Measurements from ENCODE around the gene MYO6. TPM values are rescaled to one million over a fixed set of nuclear protein-coding genes. Genes with fewer than 3 reads are reported as not detected.

Gene MYO6
- total RNA-seq, 1 experiment from 2014 or later, result 46.9 TPM

GRCh38 chr6:75907444-75907843 lies 158.4 kb downstream of the MYO6 start:
- Histone ChIP-seq H3K79me2 (ENCODE audit: insufficient read depth, low read length) (no peaks in the 10 kb centered on the region), H3K4ac (ENCODE audit: low read depth, low read length) (no peak overlapping the region), H2BK20ac (ENCODE audit: low read depth, low read length, poor library complexity, severe bottlenecking) (no peak overlapping the region), H3K4me1 (ENCODE audit: insufficient read depth, low read length) (no peaks in the 10 kb centered on the region), H3K27ac (ENCODE audit: insufficient read length, low read depth, low read length) (no peak overlapping the region), H2AK5ac (ENCODE audit: insufficient read length, low read length) (no peak overlapping the region), H3K18ac (ENCODE audit: insufficient read length, low read depth, low read length) (no peak overlapping the region), H3K4me2 (ENCODE audit: insufficient read depth, insufficient read length, low read length) (no peak overlapping the region), H3K56ac (ENCODE audit: insufficient read length, low read depth, low read length) (no peak overlapping the region), H3K14ac (ENCODE audit: insufficient read depth, low read length) (no peak overlapping the region), H2BK12ac (ENCODE audit: insufficient read length, low read depth, low read length) (no peak overlapping the region), H3K27me3 (ENCODE audit: insufficient read depth, low read length) (no peaks in the 10 kb centered on the region), H3K79me1 (ENCODE audit: insufficient read depth, low read depth, low read length, poor library complexity, severe bottlenecking) (no peaks in the 10 kb centered on the region), H2AFZ (ENCODE audit: low read length) (no peak overlapping the region), H2BK5ac (ENCODE audit: insufficient read length, low read length) (no peak overlapping the region), H4K20me1 (ENCODE audit: control insufficient read depth, insufficient read depth, insufficient read length) (no peaks in the 10 kb centered on the region), H3T11ph (ENCODE audit: low read length) (no peak overlapping the region), H4K8ac (replicated peaks; ENCODE audit: insufficient read length, low read depth, low read length) (no peak overlapping the region), H3K9ac (ENCODE audit: extremely low read depth, insufficient read length, low read length) (no peak overlapping the region), H3K9me3 (ENCODE audit: control insufficient read depth, low read depth, low read length) (no peaks in the 10 kb centered on the region), H3K23ac (ENCODE audit: insufficient read length, low read depth, low read length) (no peak overlapping the region), H2BK15ac (ENCODE audit: low read depth, low read length) (no peak overlapping the region), H4K5ac (ENCODE audit: insufficient read length, low read depth, low read length) (no peak overlapping the region), H3K23me2 (ENCODE audit: insufficient read length, low read depth, low read length, poor library complexity, severe bottlenecking) (no peaks in the 10 kb centered on the region), H2BK120ac (ENCODE audit: low read depth, low read length, poor library complexity, severe bottlenecking) (no peak overlapping the region), H4K91ac (ENCODE audit: insufficient read length, low read depth, low read length) (no peak overlapping the region)
- Mint-ChIP-seq H3K4me3 (no peak overlapping the region), H3K4me1 (peaks cover 0 to 4% of the 10 kb centered on the region in 2 experiments; a peak in 1 of 4 replicates), H3K27me3 (ENCODE audit: low read depth) (no peaks in the 10 kb centered on the region), H3K27ac (no peak overlapping the region), H3K36me3 (ENCODE audit: insufficient read depth in 1 of 3, low read depth in 3 of 3) (peaks cover 10 to 24% (median 16%) of the 10 kb centered on the region in 3 experiments), H3K9me3 (peaks cover 10% of the 10 kb centered on the region in 2 experiments; a peak in 4 of 5 replicates)
- no CpG with 5 or more reads among the region's 2 CpGs for WGBS (ENCODE audit: extremely low coverage, insufficient read length, low lambda C conversion rate)
- DNase-seq, result no peak
- TF ChIP-seq, protein P1, sequence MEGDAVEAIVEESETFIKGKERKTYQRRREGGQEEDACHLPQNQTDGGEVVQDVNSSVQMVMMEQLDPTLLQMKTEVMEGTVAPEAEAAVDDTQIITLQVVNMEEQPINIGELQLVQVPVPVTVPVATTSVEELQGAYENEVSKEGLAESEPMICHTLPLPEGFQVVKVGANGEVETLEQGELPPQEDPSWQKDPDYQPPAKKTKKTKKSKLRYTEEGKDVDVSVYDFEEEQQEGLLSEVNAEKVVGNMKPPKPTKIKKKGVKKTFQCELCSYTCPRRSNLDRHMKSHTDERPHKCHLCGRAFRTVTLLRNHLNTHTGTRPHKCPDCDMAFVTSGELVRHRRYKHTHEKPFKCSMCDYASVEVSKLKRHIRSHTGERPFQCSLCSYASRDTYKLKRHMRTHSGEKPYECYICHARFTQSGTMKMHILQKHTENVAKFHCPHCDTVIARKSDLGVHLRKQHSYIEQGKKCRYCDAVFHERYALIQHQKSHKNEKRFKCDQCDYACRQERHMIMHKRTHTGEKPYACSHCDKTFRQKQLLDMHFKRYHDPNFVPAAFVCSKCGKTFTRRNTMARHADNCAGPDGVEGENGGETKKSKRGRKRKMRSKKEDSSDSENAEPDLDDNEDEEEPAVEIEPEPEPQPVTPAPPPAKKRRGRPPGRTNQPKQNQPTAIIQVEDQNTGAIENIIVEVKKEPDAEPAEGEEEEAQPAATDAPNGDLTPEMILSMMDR (conservative IDR thresholded peaks at IDR 0.05), result no peak

All from H9 (cell line).